HL-60 (cell line): ENCODE measurements around the gene MLYCD.

ENCODE experiments used
- POLR2AphosphoS5 ChIP-seq: IDR thresholded peaks from 2 replicates; pipeline ENCODE4 v1.6.1; 2012; ENCODE audit warnings: low read depth
- SPI1 ChIP-seq: IDR thresholded peaks from 2 replicates; pipeline ENCODE4 v1.6.1; 2012; ENCODE audit warnings: low read depth, mild to moderate bottlenecking, borderline replicate concordance
- TF ChIP-seq, protein P1 (sequence below): IDR thresholded peaks from one replicate; pipeline ENCODE4 v1.5.1; 2011; ENCODE audit warnings: low read length, control low read depth, inconsistent platforms; ENCODE audit not compliant: insufficient read depth
- TF ChIP-seq, protein P2 (sequence below): IDR thresholded peaks from 2 replicates; pipeline ENCODE4 v1.6.1; 2012; ENCODE audit warnings: low read depth; ENCODE audit not compliant: insufficient replicate concordance

DNA sequence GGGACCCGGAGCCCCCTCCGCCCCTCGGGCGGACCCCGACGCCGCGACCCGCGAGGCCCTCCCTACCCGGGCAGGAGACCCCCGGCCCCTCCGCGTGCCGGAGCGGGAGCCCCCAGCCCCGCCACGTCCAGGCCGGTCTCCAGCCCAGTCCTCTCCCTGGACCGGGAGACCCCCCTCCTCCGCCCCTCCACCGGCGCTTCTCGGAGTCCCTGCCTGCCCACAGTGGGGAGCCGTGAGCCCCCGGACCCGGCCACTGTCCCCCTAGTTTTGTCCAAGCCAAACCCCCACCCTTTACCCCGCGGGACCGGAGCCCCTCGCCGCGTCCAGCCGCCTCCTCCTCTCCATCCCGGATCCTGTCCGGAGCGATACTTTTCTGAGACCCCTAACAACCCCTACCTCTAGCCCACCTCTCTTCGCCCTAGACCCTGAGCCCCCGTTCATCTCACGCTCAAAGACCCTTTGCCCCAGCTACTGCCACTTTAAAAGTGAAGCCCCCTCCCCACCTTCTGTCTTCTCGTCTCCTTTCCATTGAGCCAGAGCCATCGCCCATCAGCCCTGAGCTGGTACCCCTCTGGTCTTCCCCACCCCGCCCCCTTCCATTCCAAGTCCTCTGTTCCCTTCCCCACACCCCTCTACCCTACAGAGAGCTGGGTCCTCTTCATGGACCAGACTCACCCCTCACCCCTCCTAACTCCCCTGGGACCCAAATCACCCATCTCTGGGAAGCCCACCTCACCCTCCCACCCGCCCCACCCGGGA, 70.2 kb downstream of the MLYCD start:
- TF ChIP-seq, protein P1, sequence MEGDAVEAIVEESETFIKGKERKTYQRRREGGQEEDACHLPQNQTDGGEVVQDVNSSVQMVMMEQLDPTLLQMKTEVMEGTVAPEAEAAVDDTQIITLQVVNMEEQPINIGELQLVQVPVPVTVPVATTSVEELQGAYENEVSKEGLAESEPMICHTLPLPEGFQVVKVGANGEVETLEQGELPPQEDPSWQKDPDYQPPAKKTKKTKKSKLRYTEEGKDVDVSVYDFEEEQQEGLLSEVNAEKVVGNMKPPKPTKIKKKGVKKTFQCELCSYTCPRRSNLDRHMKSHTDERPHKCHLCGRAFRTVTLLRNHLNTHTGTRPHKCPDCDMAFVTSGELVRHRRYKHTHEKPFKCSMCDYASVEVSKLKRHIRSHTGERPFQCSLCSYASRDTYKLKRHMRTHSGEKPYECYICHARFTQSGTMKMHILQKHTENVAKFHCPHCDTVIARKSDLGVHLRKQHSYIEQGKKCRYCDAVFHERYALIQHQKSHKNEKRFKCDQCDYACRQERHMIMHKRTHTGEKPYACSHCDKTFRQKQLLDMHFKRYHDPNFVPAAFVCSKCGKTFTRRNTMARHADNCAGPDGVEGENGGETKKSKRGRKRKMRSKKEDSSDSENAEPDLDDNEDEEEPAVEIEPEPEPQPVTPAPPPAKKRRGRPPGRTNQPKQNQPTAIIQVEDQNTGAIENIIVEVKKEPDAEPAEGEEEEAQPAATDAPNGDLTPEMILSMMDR = no peak
- TF ChIP-seq, protein P2, sequence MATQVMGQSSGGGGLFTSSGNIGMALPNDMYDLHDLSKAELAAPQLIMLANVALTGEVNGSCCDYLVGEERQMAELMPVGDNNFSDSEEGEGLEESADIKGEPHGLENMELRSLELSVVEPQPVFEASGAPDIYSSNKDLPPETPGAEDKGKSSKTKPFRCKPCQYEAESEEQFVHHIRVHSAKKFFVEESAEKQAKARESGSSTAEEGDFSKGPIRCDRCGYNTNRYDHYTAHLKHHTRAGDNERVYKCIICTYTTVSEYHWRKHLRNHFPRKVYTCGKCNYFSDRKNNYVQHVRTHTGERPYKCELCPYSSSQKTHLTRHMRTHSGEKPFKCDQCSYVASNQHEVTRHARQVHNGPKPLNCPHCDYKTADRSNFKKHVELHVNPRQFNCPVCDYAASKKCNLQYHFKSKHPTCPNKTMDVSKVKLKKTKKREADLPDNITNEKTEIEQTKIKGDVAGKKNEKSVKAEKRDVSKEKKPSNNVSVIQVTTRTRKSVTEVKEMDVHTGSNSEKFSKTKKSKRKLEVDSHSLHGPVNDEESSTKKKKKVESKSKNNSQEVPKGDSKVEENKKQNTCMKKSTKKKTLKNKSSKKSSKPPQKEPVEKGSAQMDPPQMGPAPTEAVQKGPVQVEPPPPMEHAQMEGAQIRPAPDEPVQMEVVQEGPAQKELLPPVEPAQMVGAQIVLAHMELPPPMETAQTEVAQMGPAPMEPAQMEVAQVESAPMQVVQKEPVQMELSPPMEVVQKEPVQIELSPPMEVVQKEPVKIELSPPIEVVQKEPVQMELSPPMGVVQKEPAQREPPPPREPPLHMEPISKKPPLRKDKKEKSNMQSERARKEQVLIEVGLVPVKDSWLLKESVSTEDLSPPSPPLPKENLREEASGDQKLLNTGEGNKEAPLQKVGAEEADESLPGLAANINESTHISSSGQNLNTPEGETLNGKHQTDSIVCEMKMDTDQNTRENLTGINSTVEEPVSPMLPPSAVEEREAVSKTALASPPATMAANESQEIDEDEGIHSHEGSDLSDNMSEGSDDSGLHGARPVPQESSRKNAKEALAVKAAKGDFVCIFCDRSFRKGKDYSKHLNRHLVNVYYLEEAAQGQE = no peak
- TF ChIP-seq POLR2AphosphoS5 (no peak), SPI1 (no peak)
